K562 (cell line): ENCODE results near the gene SIDT2. TPM values are rescaled to one million over a fixed set of nuclear protein-coding genes. Genes with fewer than 3 reads are reported as not detected.

ENCODE experiments used
- ATAC-seq: fragments of 200-7000 bp; cut with Tn5 transposase; 3 replicates; pipeline ENCODE4 v1.9.1; 2020; ENCODE audit warnings: moderate library complexity
- BruUV-seq: library from RNA; stranded (reverse); fragments of 400-500 nt; replicated peaks from 2 replicates; lab custom pipeline; 2021; lab: Mats Ljungman, UMichigan
- CTCF ChIA-PET: fragments of 300-600 bp; formaldehyde crosslinking; extraction: SDS; loops from one replicate; lab custom pipeline; 2021; ENCODE audit warnings: low intra/inter-chr PET ratio; lab: Yijun Ruan, JAX
- POLR2A ChIA-PET: fragments of 300-600, 350-650 bp; sonication (Branson Sonifier 250); formaldehyde crosslinking; extraction: SDS; loops from one replicate; lab custom pipeline; 2021; ENCODE audit warnings: antibody characterized with exemption, inconsistent platforms; lab: Yijun Ruan, JAX
- DNase-seq, 4 experiments: peaks; one replicate each; pipeline versions ENCODE4 v3.0.0 to v3.0.0-alpha.2; 2011 to 2018; ENCODE audit warnings: low spot score in 3 of 4, mixed read lengths in 3 of 4; ENCODE audit errors: extremely low read depth in 1 of 4
- FAIRE-seq: peaks from 2 replicates; lab custom pipeline; 2011; peaks lifted over from hg19 to GRCh38; lab: Jason Lieb, UNC
- H2AFZ ChIP-seq: 2 replicates; pipeline ENCODE4 v1.6.0; 2011; ENCODE audit warnings: low read depth, low read length, control low read depth, inconsistent platforms
- H3K27ac ChIP-seq: fragments of 200-600 bp; 3 replicates; pipeline ENCODE4 v1.8.0; 2011; ENCODE audit warnings: low read depth, mild to moderate bottlenecking, control low read depth, inconsistent platforms, low read length, moderate library complexity, mixed read lengths; ENCODE audit errors: extremely low read depth
- H3K27me3 ChIP-seq, 2 experiments: fragments of 300-600 bp in 1 of 2; 2 replicates in 1 of 2; 3 replicates in 1 of 2; pipeline versions ENCODE4 v1.6.0 to v1.8.0; 2011; ENCODE audit warnings: inconsistent platforms in 2 of 2, low read length in 2 of 2, mild to moderate bottlenecking in 1 of 2, mixed read lengths in 1 of 2, moderate library complexity in 1 of 2; ENCODE audit not compliant: control insufficient read depth in 2 of 2, insufficient read depth in 2 of 2
- H3K36me3 ChIP-seq: fragments of 300-600 bp; 3 replicates; pipeline ENCODE4 v1.8.0; 2011; ENCODE audit warnings: mild to moderate bottlenecking, low read length, inconsistent platforms; ENCODE audit not compliant: control insufficient read depth, insufficient read depth
- H3K4me1 ChIP-seq, 2 experiments: fragments of 200-600 bp in 1 of 2; replicated peaks in 1 of 2; 2 replicates in 1 of 2; 3 replicates in 1 of 2; pipeline versions ENCODE4 v1.5.1 to v1.8.0; 2011; ENCODE audit warnings: inconsistent platforms in 2 of 2, low read length in 2 of 2, mild to moderate bottlenecking in 1 of 2, mixed read lengths in 1 of 2, moderate library complexity in 1 of 2; ENCODE audit not compliant: control insufficient read depth in 2 of 2, insufficient read depth in 2 of 2
- H3K4me2 ChIP-seq: 2 replicates; pipeline ENCODE4 v1.6.1; 2011; ENCODE audit warnings: low read length, control low read depth, inconsistent platforms, mixed read lengths; ENCODE audit not compliant: insufficient read depth
- H3K4me3 ChIP-seq: fragments of 200-600 bp; sonication (generic), shearing (Covaris generic); 2 replicates; pipeline ENCODE4 v1.5.1; 2016; ENCODE audit warnings: control low read depth, inconsistent platforms
- H3K79me2 ChIP-seq: fragments of 200-600 bp; 3 replicates; pipeline ENCODE4 v1.8.0; 2011; ENCODE audit warnings: low read length, inconsistent platforms; ENCODE audit not compliant: control insufficient read depth, insufficient read depth
- H3K9ac ChIP-seq, 2 experiments: 2 replicates each; pipeline versions ENCODE4 v1.6.0 to v1.6.1; 2011; ENCODE audit warnings: low read depth in 2 of 2, low read length in 2 of 2, control low read depth in 1 of 2, inconsistent platforms in 1 of 2, mild to moderate bottlenecking in 1 of 2, mixed read lengths in 1 of 2; ENCODE audit not compliant: insufficient read depth in 1 of 2
- H3K9me1 ChIP-seq: one replicate; pipeline ENCODE4 v1.6.0; 2011; ENCODE audit warnings: inconsistent platforms, mild to moderate bottlenecking, low read length, moderate library complexity; ENCODE audit not compliant: control insufficient read depth, insufficient read depth
- H3K9me3 ChIP-seq: replicated peaks from 2 replicates; pipeline ENCODE4 v1.5.1; 2011; ENCODE audit warnings: low read depth, low read length, inconsistent platforms; ENCODE audit not compliant: control insufficient read depth, insufficient read depth
- H4K20me1 ChIP-seq: replicated peaks from 2 replicates; pipeline ENCODE4 v1.6.1; 2011; ENCODE audit warnings: low read length, inconsistent platforms, mixed read lengths; ENCODE audit not compliant: control insufficient read depth, insufficient read depth
- MEF2D ChIP-seq: conservative IDR thresholded peaks from 2 replicates; pipeline ENCODE4 v1.6.1; 2016; ENCODE audit warnings: low read depth, missing genetic modification characterization, missing compliant biosample characterization
- NEUROD1 ChIP-seq: fragments of 150-350 bp; IDR thresholded peaks from 2 replicates; pipeline ENCODE4 v1.6.1; 2014; ENCODE audit warnings: borderline replicate concordance, low read length, low read depth; ENCODE audit not compliant: partially characterized antibody
- PCBP1 ChIP-seq: fragments of 200-400 bp; formaldehyde crosslinking; IDR thresholded peaks from 2 replicates; pipeline ENCODE4 v1.6.1; 2018; ENCODE audit warnings: mild to moderate bottlenecking, low read depth, low read length; ENCODE audit not compliant: poor library complexity, severe bottlenecking
- POLR2H ChIP-seq: IDR thresholded peaks from 2 replicates; pipeline ENCODE4 v1.6.1; 2016; ENCODE audit warnings: missing genetic modification characterization, low read depth, mild to moderate bottlenecking, control low read depth, missing compliant biosample characterization, moderate library complexity
- RFX1 ChIP-seq: fragments of 450-650 bp; IDR thresholded peaks from 2 replicates; pipeline ENCODE4 v1.6.1; 2016; ENCODE audit warnings: mild to moderate bottlenecking, moderate library complexity
- SMARCC2 ChIP-seq: fragments of 450-650 bp; IDR thresholded peaks from 2 replicates; pipeline ENCODE4 v1.6.1; 2017; ENCODE audit warnings: antibody characterized with exemption, moderate library complexity, mild to moderate bottlenecking, low read depth
- SP2 ChIP-seq: IDR thresholded peaks from 2 replicates; pipeline ENCODE4 v1.6.1; 2011; ENCODE audit warnings: mild to moderate bottlenecking, low read depth, low read length, moderate library complexity; ENCODE audit not compliant: poor library complexity, severe bottlenecking; ENCODE audit errors: extremely low read depth
- SRSF7 ChIP-seq: fragments of 200-400 bp; formaldehyde crosslinking; optimal IDR thresholded peaks from 2 replicates; pipeline ENCODE3; 2017; ENCODE audit warnings: mild to moderate bottlenecking, low read depth, low read length
- SUPT5H ChIP-seq: fragments of 450-650 bp; IDR thresholded peaks from 2 replicates; pipeline ENCODE4 v1.6.1; 2016
- TEAD1 ChIP-seq, 2 experiments: fragments of 450-650 bp in 1 of 2; sonication (generic) in 1 of 2; formaldehyde crosslinking; IDR thresholded peaks; 2 replicates each; pipeline versions ENCODE4 v1.4.0 to v1.8.0; 2020 to 2022; ENCODE audit warnings: mild to moderate bottlenecking in 2 of 2, missing genetic modification reagents in 1 of 2
- ZEB2 ChIP-seq: fragments of 450-650 bp; IDR thresholded peaks from 2 replicates; pipeline ENCODE4 v1.6.1; 2016
- ZNF217 ChIP-seq: sonication (generic); formaldehyde crosslinking; IDR thresholded peaks from 2 replicates; pipeline ENCODE4 v1.8.0; 2022; ENCODE audit warnings: mild to moderate bottlenecking, missing genetic modification reagents
- ZNF23 ChIP-seq: fragments of 250-450 bp; sonication (Bioruptor Pico); IDR thresholded peaks from 2 replicates; pipeline ENCODE4 v1.4.0; 2020; ENCODE audit warnings: mild to moderate bottlenecking
- ZZZ3 ChIP-seq: fragments of 450-650 bp; IDR thresholded peaks from 2 replicates; pipeline ENCODE4 v1.6.1; 2016; ENCODE audit warnings: antibody characterized with exemption, mild to moderate bottlenecking, moderate library complexity
- WGBS: fragments of 100-300 bp; shearing (Covaris generic); methylation state at CpG from one replicate; pipeline ENCODE4 v1.1.6; 2016; ENCODE audit warnings: low coverage, mixed read lengths; ENCODE audit not compliant: insufficient coverage; ENCODE audit errors: missing lambda C conversion rate; 5-methylcytosine and 5-hydroxymethylcytosine counted together
- in situ Hi-C: fragments of 300-500 bp; cut with MboI; formaldehyde crosslinking; loops from 4 replicates; pipeline ENCODE4 v1.15.0; 2018; ENCODE audit warnings: inconsistent platforms, mixed read lengths
- intact Hi-C: fragments of 100-400 bp; cut with micrococcal nuclease; formaldehyde crosslinking; loops from 2 replicates; pipeline ENCODE4 v1.14.2; 2022
- polyA plus RNA-seq, 8 experiments: library from polyadenylated mRNA; depleted of rRNA in 4 of 8; stranded (reverse) in 5 of 8; unstranded in 3 of 8; fragments of >200 nt; fragmentation: Nextera tagmentation in 2 of 8; fragmentation: Illumina TruSeq in 1 of 8; extraction: Ambion mirVana in 2 of 8; extraction: Trizol in 1 of 8; gene quantifications; 2 replicates each; pipeline versions ENCODE4 v1.2.1 to v1.2.3, GENCODE V29; 2011 to 2014; ENCODE audit warnings: inconsistent platforms in 1 of 8, missing spikeins in 1 of 8
- total RNA-seq, 7 experiments: library from RNA; depleted of rRNA in 6 of 7; stranded (reverse); fragments of >200 nt in 6 of 7; fragmentation: Illumina TruSeq in 2 of 7; extraction: Trizol in 2 of 7; gene quantifications; 2 replicates each; pipeline versions ENCODE4 v1.2.1 to v1.2.3, GENCODE V29; 2011 to 2021; ENCODE audit warnings: low replicate concordance in 1 of 7
- TF ChIP-seq, protein P1 (sequence below): fragments of 250-450 bp; sonication (Bioruptor Pico); IDR thresholded peaks from 2 replicates; pipeline ENCODE4 v1.4.0; 2020; ENCODE audit warnings: mild to moderate bottlenecking, moderate library complexity
- TF ChIP-seq, protein P2 (sequence below): fragments of 450-650 bp; formaldehyde crosslinking; IDR thresholded peaks from 2 replicates; pipeline ENCODE4 v1.4.0; 2020; ENCODE audit warnings: mild to moderate bottlenecking, moderate library complexity
- TF ChIP-seq, protein P3 (sequence below): fragments of 450-650 bp; formaldehyde crosslinking; IDR thresholded peaks from 2 replicates; pipeline ENCODE4 v1.4.0; 2020; ENCODE audit warnings: mild to moderate bottlenecking, moderate library complexity

Gene SIDT2
- total and polyA plus RNA-seq, 9 of the 15 experiments (the other 6 are each of a cell fraction or from before 2014, with no cell fraction given): 2.4 to 20.2 (median 6.5) TPM

DNA sequence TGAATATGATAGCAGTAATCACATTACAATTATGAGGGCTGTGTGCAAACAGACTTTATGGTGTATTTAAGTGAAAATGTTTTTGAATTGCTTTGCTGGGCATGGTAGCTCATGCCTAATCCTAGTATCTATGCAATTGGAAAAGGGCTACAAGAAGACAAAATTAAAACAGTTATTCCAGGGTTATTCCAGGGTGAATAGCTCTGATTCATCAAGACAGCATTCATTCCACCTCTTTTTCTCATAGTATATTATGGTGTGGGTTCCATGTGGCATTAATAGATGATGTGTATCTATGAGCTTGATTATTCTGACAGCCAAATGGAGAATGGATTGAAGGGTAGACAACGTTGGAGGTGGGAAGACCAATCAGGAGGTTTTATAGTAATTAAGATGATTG lies 12.1 kb upstream of the SIDT2 start:
- peaks cover 1% of the 10 kb centered on the region; the same call in 1 of the 2 replicates for H4K20me1 ChIP-seq
- CTCF ChIA-PET: no interaction called here
- no TSS peak for BruUV-seq
- TF ChIP-seq SMARCC2 (no peak), TEAD1 (CRISPR knock-in tag; IDR thresholded peaks at IDR 0.05) (no peak), SUPT5H (no peak), POLR2H (no peak), PCBP1 (no peak), SP2 (no peak), ZEB2 (no peak), RFX1 (no peak), MEF2D (no peak), NEUROD1 (no peak), ZNF217 (CRISPR knock-in tag) (no peak), ZNF23 (CRISPR knock-in tag) (no peak), ZZZ3 (no peak), SRSF7 (no peak)
- TF ChIP-seq, protein P1, sequence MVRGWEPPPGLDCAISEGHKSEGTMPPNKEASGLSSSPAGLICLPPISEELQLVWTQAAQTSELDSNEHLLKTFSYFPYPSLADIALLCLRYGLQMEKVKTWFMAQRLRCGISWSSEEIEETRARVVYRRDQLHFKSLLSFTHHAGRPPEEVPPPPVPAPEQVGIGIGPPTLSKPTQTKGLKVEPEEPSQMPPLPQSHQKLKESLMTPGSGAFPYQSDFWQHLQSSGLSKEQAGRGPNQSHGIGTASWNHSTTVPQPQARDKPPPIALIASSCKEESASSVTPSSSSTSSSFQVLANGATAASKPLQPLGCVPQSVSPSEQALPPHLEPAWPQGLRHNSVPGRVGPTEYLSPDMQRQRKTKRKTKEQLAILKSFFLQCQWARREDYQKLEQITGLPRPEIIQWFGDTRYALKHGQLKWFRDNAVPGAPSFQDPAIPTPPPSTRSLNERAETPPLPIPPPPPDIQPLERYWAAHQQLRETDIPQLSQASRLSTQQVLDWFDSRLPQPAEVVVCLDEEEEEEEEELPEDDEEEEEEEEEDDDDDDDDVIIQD (CRISPR knock-in tag): no peak
- TF ChIP-seq, protein P2, sequence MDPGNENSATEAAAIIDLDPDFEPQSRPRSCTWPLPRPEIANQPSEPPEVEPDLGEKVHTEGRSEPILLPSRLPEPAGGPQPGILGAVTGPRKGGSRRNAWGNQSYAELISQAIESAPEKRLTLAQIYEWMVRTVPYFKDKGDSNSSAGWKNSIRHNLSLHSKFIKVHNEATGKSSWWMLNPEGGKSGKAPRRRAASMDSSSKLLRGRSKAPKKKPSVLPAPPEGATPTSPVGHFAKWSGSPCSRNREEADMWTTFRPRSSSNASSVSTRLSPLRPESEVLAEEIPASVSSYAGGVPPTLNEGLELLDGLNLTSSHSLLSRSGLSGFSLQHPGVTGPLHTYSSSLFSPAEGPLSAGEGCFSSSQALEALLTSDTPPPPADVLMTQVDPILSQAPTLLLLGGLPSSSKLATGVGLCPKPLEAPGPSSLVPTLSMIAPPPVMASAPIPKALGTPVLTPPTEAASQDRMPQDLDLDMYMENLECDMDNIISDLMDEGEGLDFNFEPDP (CRISPR knock-in tag): no peak
- TF ChIP-seq, protein P3, sequence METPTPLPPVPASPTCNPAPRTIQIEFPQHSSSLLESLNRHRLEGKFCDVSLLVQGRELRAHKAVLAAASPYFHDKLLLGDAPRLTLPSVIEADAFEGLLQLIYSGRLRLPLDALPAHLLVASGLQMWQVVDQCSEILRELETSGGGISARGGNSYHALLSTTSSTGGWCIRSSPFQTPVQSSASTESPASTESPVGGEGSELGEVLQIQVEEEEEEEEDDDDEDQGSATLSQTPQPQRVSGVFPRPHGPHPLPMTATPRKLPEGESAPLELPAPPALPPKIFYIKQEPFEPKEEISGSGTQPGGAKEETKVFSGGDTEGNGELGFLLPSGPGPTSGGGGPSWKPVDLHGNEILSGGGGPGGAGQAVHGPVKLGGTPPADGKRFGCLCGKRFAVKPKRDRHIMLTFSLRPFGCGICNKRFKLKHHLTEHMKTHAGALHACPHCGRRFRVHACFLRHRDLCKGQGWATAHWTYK: no peak

More for the DNA sequence above, 12.1 kb upstream of the SIDT2 start:
- Histone ChIP-seq H3K9me3 (no peaks in the 10 kb centered on the region), H3K36me3 (peaks cover 89% of the 10 kb centered on the region), H3K27ac (no peak overlapping the region), H3K4me3 (no peak overlapping the region), H3K79me2 (peaks cover 15% of the 10 kb centered on the region), H2AFZ (no peak overlapping the region), H3K9me1 (no peaks in the 10 kb centered on the region), H3K27me3 (no peaks in the 10 kb centered on the region), H3K4me2 (no peak overlapping the region), H3K4me1 (peaks cover 4 to 10% of the 10 kb centered on the region in 2 experiments; a peak in 4 of 5 replicates), H3K9ac (no peak overlapping the region)
- intact Hi-C loops (no loop called here), in situ Hi-C loops (no loop called here)
- ATAC-seq: no peak
- 55% methylated on average over 1 of the region's 1 CpG for WGBS
- no peak for FAIRE-seq
- DNase-seq: no peak
- POLR2A ChIA-PET: interaction anchor here (0.6 to 1.8 kb wide), 9 partner anchors 9 to 977 kb away, joined by 3 to 11 read pairs (median 3); partner anchors contain the start of gene SIDT2
